HG02840 (cell line): ENCODE data around the gene SPOPL.

Experiments used
- ATAC-seq: cut with Tn5 transposase; IDR thresholded peaks from one replicate; pipeline ENCODE4 v1.9.1; 2021; ENCODE audit warnings: mild to moderate bottlenecking, moderate library complexity, moderate number of reproducible peaks; ENCODE audit not compliant: unreplicated experiment, low FRiP score

The SPOPL gene

DNA sequence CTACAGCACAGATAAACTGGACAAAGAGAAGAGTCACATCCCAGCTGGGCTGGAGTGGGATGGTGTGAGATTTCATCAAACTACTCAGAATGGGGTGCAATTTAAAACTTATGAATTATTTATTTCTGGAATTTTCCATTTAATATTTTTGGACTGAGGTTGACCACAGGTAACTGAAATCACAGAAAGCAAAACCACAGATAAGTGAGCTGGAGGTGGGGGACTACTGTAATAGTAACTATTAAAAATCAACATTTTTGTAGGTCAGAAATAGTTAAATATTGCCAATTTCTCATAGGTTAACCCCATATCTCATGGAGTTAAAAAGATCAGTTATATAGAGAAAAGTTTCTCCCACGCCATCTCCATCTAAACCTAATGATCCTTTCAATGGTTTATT, 88.1 kb downstream of the SPOPL start:
- no peak for ATAC-seq

DNA sequence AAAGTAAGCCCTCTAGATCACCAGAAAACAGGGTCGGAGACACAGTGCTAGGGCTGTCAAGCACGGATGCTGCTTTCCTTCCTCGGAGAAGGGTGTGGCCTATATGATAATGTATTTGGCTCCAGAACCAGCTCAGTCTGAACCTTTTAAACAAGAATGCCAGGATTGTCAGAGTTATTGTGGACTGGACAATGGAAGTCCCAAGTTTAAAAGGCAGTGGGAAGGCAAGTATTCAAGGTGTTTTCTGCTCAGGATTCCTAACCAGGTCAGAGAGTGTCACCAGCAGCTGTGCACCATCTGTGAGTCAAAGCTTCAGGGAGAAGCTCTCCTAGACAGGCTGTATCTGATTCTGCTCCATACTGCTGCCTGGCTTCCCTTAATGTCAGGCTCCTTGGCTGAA, 94.8 kb downstream of the SPOPL start:
- ATAC-seq: no peak

DNA sequence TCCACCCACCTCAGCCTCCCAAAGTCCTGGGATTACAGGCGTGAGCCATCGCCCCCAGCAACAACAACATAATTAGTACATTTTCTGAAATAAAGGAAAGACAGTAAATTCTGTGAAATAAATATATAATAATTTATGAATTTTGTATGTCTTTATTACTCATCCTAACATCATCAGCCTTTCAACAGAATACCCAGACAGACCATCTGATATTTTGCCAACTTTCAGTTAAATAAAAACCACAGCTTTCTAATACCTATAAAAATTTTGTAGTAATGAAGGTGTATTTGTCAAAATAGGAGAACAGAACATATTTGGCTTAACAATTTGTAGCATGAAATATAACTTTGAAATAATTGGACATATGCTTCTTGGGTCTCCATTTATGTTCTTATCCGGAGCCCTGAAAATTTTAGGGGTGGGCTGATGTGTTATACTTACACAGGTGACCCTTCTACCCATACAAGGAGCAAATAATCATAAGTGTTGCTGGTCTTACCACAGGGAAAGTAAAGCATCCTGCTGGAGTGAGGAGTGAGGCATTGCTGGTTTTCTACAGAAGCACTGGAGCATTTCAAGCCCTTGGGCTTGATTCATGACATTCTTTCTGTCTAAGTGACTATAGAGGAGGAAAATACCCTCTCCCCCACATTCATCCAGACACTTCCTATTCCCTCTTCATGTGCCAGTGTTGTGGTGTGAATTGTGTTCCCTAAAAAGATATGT, 99.3 kb downstream of the SPOPL start:
- no peak for ATAC-seq

DNA sequence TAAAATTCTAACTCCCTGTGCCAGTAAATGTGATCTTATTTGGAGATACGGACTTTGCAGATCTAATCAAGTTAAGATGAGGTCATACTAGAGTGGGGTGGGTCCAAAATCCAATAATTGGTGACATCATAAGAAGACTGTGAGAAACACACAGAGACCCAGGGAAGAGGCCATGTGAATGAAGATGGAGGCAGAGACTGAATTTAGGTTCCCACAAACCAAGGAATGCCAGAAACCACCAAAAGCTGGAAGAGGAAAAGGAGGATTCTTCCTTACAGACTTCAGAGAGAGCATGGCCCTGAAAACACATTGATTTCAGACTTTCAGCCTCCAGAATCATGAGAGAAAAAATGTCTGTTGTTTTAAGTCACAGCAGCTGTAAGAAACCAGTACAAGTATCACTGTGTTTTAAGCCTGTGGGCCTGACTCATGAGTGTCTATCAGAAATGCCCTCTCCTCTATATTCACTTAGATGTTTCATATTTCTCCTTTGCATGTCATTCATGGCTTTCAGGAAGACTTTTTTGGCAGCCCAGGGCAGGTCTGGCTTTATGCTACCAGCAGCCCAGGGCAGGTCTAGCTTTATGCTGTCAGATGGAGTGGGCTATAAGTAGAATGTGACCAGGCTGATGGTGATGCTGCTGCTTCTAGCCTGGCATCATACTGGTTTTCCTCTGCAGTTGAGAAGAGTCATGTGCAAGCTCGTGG, 100.0 kb downstream of the SPOPL start:
- ATAC-seq: no peak

DNA sequence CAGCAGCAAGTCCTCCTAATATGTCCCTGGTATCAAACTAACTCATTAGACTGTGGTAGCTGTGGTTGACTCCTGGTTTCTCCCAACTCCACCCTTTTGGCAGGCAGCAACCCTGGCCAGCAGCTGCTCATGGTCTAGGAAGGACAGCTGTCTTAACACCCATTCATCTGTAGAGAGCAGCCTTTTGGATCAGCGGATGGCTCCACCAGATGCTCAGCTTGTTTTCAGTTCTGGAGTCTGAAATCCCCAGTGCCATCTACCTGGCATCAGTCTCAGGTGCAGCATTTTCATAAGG, 100.5 kb downstream of the SPOPL start:
- no peak for ATAC-seq

DNA sequence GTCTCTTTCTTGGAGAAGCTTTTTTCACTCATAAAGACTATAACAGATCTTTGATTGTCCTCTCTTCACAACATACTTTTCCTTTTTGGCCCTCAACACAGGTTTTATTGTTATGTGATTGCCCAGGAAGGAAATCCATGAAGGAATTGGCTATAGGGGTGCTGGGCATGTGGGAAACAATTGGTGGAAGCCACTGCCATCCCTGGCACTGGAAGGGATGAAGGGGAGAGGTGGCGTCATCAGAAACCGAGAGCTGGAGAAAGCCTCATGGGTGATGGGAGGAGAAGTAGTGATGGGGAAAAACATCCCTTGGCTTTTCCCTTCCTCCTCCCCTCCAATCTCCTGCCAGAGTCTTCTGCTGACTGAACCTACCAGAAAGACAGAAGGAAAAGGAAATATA, 106.2 kb downstream of the SPOPL start:
- ATAC-seq: no peak

DNA sequence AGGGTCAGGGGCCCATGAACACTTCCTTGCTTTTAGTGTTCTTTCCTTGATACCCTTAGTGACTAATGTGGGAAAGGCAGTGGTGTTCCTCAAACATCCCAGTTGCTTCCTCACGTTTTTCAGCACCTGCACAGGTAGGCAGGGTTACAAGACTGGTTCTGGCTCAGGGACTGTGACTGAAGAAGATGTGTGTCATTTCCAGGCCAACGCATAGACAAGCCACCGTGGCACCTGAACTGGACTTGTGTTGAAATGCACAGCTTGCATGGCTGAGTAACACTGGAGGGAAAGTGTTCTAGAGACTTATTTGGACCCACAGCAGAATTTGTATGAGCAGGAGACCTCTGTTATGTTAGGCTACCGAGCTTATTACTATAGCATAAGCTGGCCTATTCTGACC, 107.9 kb downstream of the SPOPL start:
- ATAC-seq: no peak

DNA sequence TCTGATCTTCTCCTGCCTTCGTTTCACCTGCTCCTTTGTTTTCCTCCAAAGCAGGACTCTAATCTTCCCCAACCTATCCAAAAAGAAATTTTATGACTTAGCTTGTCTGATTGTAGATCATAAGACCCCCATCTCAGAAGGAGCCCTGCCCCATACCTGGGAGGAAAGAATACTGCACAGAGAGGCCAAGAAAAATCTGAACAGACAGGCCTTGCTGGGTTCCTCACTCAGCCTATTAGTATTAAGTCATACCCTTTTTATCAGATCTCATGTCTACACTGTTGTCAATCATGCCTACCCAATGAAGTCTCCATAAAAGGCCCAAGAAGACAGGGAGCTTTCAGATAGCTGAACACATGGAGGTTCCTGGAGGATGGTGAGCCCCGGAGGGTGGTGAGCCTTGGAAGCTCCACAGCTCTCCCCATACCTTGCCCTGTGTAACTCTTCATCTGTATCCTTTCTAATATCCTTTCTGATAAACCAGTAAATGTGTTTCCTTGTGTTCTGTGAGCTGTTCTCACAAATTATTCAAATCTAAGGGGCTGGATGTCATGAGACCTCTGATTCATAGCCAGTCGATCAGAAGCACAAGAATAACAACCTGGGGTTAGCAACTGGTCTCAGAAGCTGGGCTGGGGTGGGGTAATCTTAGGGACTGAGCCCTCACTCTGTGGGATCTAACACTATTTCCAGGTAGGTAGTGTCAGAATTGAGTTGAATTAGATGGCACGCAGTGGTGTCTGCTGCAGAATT, 108.8 kb downstream of the SPOPL start:
- no peak for ATAC-seq

DNA sequence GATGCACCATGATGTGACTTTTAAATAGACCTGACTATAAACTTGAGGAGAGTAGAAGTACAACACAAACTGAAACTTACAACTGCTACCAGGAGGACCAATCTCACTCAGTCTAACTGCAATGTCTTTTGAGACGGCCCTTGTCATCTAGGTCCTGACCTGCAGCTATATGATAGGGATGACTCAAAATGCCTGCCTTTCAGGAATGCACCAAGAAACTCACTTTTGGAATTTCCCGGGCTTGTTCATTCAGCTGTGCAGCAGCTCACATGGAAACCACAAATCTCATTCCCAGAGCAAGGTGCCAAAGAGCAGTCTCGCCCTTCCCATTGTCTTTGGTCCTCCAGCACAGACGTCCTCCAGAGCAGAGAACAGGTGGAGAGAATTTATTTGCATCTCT, 113.7 kb downstream of the SPOPL start:
- no peak for ATAC-seq

DNA sequence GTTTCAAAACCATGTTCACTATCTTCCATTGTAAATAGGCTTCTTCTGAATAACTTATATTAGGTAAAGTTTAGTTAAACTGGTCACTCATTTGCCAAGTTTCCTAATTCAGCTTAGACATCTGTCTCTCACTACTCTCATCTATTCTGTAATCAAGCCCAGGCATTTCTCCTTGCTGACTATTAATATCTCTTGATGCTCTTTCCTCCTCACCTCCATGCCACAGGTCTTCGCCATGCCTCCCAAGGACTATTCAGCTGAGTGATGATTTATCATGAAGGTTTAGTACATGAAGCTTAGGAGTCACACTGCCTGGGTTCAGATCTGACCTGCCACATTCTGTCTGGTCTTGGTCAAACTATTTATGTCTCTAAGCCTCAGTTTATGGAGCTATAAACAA, 115.5 kb downstream of the SPOPL start:
- ATAC-seq: no peak

DNA sequence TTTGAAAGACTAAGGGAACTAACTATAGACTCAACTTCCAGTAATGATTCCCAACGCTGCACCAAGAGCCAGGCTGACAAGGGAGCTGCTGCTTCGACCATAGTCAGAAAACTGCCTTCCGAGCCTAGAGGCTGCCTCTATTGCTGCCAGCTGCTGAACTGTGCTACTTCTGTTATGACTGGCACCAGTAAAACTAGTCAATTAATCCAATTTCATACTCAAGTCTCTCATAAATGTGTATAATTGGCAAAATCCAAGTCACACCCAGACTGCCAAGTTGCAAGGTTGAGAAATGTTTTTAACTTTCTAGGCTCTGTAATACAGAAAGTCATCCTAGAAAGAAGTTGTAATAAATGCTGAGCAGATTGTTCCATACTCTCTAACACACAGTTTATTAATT, 117.4 kb downstream of the SPOPL start:
- no peak for ATAC-seq

DNA sequence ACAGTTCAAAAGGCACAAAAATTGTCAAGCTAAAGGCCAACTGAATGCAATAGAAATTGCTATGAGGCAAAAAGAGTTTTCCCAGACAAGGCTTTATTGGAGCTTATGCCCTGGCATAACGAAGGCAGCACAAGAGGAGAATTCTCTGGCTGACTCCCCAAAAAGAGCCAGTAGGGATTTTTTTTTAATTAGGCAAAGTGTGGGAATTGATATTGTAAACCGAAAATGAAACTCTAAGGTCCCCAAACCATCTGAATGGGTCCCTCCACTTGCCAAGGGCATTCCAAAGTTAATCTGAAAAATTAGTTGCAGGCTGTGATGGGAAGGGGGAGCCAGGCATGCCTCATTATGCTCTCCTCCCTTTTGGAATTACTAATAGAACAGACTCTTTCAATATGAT, 118.9 kb downstream of the SPOPL start:
- no peak for ATAC-seq

DNA sequence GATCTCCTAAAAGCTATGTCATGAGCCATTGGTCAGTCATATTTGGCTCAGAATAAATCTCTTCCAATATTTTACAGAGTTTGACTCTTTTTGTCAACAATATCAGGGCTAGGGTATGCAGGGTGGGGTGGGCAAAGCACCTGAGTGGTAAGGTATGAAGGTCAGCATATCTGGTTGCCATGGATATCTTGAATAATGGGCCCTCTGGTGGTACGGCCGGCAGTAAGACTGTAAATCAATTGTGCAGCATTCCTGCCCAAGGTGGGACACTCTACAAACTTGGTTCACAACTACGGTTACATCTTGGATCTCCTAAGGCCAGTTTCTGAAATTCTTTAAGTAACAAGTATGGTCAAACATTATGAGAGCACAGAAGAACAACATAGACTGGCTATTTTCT, 119.6 kb downstream of the SPOPL start:
- no peak for ATAC-seq

DNA sequence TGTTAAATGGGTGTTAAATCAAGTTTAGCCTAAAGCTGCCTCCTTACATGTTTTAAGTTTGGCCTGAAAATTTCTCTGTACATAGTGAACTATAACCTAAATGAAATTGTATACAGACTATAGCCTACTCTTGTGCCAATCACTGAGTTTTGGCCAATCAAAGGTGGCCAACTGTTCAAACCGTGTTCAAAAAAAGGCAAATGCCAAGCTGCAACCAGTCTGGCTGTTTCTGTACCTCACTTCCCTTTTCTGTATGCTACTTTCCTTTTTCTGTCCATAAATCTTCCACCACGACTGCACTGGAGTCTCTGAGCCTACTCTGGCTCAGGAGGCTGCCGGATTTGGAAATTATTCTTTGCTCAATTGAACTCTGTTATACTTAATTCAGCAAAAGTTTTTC, 121.0 kb downstream of the SPOPL start:
- no peak for ATAC-seq
